22Rv1 (cell line): Measurements from ENCODE around the gene IWS1.

Experiments
- ZFX ChIP-seq: fragments of 450-650 bp; IDR thresholded peaks from 2 replicates; pipeline ENCODE4 v1.6.1; 2017; ENCODE audit warnings: antibody characterized with exemption, borderline replicate concordance
- TF ChIP-seq, protein P1 (sequence below): fragments of 450-650 bp; IDR thresholded peaks from 2 replicates; pipeline ENCODE4 v1.5.1; 2017; ENCODE audit warnings: mild to moderate bottlenecking

DNA sequence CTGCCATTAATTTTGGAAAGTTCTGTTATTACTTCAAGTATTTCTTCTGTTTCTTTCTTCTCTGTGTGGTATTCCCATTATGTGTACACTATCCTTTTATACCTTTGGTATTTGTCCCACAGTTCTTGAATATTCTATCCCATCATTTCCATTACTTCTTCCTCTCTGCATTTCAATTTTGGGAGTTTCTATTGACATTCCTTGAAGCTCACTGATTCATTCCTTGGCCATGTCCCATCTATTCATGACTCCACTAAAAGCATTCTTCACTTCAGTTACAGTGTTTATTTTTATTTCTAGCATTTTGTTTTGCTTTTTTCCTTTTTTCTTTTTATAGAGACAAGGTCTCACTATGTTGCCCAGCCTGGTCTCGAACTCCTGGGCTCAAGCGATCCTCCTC is 77.8 kb downstream of the IWS1 start:
- TF ChIP-seq, protein P1, sequence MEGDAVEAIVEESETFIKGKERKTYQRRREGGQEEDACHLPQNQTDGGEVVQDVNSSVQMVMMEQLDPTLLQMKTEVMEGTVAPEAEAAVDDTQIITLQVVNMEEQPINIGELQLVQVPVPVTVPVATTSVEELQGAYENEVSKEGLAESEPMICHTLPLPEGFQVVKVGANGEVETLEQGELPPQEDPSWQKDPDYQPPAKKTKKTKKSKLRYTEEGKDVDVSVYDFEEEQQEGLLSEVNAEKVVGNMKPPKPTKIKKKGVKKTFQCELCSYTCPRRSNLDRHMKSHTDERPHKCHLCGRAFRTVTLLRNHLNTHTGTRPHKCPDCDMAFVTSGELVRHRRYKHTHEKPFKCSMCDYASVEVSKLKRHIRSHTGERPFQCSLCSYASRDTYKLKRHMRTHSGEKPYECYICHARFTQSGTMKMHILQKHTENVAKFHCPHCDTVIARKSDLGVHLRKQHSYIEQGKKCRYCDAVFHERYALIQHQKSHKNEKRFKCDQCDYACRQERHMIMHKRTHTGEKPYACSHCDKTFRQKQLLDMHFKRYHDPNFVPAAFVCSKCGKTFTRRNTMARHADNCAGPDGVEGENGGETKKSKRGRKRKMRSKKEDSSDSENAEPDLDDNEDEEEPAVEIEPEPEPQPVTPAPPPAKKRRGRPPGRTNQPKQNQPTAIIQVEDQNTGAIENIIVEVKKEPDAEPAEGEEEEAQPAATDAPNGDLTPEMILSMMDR, result no peak
- no peak for TF ChIP-seq ZFX
